Stimulated activated CD4-positive, alpha-beta T cell treated with anti-CD3 and anti-CD28 coated beads, Interleukin-4, amount 100 ng/mL, for 1 hour (primary cell): Measurements from ENCODE around the gene PMPCA.
"Not testable (repeated sequence)": the region's sequence is repeated elsewhere in the genome, so short reads cannot be mapped to it uniquely, and the experiment has no call there.

ENCODE experiments used
- DNase-seq: peaks from one replicate; pipeline ENCODE4 v3.0.0-alpha.2; 2020

The PMPCA gene

DNA sequence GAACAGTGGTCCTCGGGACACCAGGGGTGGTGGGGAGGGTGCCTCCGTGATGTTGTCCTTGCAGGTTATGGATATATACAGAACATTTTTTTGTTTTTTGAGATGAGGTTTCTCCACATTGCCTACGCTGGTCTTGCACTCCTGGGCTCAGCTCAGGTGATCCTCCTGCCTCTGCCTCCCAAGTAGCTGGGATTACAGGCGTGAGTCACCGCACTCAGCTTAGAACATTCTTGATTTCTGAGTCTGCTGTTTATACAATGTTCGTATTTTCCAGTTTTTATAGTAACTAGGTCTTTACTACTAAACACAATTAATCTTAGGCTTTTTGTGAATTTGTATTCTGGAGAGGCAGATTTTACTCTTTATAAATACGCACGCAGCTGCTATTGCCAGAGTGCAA, 6.0 kb downstream of the PMPCA start:
- DNase-seq = no peak

DNA sequence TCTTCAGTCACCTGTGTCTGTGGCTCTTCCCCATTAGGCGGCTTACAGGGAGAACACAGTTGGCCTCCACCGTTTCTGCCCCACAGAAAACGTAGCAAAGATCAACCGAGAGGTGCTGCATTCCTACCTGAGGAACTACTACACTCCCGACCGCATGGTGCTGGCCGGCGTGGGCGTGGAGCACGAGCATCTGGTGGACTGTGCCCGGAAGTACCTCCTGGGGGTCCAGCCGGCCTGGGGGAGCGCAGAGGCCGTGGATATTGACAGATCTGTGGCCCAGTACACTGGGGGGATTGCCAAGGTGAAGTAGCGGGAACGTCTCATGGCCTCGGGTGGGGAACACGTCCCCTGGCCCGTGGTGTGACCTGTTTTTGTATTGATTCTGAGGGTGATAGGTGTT, 6.5 kb downstream of the PMPCA start:
- DNase-seq = no peak

DNA sequence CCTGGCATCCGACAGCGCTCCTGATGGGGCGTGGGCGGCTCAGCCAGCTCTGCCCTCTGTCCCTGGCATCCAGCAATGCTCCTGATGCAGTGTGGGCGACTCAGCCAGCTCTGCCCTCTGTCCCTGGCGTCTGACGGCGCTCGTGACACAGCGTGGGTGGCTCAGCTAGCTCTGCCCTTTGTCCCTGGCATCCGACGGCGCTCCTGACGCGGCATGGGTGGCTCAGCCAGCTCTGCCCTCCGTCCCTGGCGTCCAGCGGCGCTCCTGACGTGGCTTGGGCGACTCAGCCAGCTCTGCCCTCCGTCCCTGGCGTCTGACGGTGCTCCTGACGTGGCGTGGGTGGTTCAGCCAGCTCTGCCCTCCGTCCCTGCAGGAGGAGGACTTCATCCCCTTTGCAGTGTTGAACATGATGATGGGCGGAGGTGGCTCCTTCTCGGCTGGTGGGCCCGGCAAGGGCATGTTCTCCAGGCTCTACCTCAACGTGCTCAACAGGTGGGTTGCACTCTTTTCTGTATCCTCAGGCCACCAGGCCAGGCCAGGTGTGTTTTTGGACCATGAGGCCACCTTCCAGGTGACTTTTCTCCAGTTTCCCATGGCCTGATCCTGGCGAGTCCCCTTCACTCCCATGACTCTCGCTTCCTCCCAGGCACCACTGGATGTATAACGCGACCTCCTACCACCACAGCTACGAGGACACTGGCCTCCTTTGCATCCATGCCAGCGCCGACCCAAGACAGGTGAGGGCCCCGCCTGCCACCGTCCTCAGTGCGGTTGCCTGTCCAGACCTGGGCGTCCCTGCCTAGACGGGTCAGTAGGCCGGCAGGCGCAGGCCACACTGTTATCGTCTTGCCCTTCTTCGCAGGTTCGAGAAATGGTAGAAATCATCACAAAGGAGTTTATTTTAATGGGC, 8.0 kb downstream of the PMPCA start:
- DNase-seq = no peak

DNA sequence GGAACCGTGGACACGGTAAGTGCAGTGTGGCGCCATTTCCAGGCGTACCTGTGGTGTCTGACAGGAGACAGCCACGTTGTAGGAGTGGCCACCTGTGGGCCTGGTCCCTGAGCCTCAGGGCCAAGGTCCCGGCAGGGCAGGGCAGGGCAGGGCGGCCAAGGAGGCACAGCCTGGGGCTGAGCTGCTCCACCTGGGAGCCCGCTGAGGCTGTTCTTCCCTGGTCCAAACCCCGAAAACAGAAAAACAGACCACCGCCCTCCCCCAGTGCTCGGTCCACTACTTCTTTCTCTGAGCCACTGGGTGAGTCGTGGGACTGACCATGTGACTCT, 8.6 kb downstream of the PMPCA start:
- no peak for DNase-seq

DNA sequence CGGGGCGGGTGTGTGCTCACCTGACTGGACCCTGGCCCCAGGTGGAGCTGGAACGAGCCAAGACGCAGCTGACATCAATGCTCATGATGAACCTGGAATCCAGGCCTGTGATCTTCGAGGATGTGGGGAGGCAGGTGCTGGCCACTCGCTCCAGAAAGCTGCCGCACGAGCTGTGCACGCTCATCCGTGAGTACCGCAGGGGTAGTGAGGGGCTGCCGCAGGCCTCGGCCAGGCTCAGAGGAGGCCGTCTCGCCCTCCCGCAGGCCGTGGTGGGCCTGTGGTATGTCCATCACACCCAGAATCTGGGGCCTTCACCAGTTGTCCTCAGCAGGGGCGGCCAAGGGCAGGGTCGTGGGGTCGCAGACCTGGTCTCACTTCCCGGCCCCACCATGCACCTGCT, 11.3 kb downstream of the PMPCA start:
- DNase-seq = no peak

DNA sequence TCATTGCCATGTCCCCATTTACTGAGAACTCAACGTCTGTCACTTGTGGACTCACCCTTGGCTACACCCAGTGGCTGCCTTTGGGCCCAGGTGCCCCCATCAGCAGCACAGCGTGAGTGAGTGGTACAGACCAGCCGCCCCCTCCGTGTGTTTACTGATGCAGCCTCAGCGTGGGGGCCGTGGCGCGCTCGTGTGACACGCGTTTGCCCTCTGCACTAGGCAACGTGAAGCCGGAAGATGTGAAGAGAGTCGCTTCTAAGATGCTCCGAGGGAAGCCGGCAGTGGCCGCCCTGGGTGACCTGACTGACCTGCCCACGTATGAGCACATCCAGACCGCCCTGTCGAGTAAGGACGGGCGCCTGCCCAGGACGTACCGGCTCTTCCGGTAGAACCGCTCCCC, 12.4 kb downstream of the PMPCA start:
- DNase-seq = no peak

DNA sequence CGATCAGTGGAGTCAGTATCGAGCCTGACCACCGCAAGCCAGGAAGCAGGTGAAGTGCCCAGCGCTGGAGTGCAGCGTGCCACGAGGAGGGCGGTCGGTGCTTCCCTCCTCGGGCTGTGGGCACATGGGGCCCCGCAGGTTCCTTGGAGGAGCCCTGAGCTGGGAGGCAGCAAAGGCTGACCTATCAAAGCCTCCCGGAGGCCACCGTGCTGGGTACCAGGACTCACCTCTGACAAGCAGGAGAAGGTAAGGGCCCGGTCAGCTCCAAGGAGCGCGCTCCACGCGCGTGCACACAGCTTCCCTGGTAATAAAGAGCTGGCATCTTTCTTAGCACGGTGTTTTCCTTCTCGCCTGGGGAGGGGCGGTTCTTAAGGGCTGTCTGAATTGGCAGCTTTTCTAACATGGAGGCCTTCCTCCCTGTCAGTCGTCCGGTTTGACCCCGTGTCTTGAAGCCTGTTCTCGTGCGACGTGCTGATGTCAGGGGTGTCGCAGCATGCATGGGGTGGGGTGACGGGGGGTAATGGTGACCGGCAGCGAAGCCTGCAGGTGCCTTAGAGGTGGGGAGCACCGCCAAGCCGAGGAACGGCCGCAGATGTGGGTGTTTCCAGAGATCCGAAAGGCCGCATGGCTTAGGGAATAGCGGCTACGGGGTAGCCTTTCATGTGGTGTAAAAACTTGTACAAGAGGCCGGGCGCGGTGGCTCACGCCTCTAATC, 13.1 kb downstream of the PMPCA start:
- no peak for DNase-seq

DNA sequence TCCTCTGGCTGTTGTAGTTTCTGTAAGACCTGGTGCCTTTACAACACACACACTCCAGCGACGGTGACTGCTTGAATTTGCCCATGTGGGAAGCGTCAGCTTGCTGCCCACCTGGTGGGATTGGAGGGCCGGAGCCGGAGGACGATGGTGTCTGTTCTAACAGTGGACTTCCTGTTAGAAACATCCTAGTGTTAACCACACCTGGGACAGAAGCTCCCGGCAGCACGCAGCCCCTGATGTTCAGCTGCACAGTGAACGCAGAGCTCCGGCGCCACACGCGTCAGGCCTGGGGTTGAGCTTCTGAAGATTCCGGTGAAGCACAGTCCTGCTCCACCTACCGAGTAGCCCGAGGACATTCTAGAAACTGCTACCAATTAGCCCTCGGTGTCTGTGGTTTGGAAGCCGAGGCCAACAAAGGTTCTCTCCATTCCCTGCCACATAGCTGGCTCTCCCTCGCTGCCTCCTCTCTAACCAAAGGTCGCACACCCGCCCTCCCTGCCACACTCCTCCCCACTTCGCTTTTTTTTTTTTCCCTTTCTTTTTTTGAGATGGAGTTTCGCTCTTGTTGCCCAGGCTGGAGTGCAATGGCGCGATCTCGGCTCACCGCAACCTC, 14.4 kb downstream of the PMPCA start:
- no peak for DNase-seq

DNA sequence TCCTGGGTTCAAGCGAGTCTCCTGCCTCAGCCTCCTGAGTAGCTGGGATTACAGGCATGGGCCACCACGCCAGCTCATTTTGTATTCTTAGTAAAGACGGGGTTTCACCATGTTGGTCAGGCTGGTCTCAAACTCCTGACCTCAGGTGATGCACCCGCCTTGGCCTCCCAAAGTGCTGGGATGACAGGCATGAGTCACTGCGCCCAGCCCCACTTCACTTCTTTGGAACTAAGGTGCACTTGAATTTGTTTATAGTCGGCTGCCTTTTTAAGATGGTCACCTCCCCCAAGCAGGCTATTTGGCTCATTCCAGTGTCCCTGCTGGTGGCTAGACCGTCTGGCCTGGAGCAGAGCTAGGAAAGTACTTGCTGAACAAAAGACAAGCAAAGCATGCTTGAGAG, 14.9 kb downstream of the PMPCA start:
- DNase-seq = not testable (repeated sequence)

DNA sequence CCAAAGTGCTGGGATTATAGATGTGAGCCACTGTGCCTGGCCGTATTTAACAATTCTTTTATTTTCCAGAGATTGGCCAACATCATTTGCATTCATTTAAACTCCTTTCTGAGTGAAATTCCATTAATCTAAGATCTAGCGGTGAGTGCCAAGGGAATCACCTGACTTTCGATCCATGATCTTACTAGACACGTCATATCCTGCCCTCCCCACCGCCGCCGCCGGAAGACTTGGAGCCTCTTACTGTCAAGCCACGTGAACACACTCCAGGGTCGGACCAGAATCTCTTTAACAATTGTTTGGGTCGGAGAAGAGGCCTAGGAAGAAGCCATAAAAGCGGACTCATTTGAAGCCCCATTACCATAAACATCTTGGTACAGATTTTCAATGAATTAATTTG, 16.3 kb downstream of the PMPCA start:
- DNase-seq = no peak

DNA sequence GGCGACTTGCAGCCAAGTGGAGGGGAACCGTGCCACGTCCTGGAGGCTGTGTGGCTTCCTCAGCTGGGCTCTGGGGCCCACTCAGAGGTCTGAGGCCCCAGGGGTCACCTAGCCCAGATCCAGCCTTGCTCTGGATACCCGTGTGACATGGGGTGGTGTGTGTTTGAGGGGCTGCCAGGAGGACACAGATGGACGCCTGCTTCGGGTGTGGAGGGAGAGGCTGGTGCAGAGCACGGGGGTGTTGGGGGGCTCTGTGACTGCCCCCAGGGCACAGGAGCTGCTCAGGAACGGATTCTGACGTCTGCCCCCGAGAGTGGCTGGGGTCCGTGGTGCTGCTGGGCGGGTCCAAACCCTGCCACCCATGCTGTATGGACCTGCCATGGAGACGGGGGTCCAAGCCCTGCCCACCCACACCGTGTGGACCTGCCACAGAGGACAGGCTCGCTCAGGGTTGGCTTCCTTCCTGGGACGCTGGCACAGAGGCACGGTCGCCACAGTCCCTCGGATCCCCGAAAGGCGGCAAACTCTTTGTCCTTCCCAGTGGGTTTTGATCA, 18.7 kb downstream of the PMPCA start:
- DNase-seq = no peak

DNA sequence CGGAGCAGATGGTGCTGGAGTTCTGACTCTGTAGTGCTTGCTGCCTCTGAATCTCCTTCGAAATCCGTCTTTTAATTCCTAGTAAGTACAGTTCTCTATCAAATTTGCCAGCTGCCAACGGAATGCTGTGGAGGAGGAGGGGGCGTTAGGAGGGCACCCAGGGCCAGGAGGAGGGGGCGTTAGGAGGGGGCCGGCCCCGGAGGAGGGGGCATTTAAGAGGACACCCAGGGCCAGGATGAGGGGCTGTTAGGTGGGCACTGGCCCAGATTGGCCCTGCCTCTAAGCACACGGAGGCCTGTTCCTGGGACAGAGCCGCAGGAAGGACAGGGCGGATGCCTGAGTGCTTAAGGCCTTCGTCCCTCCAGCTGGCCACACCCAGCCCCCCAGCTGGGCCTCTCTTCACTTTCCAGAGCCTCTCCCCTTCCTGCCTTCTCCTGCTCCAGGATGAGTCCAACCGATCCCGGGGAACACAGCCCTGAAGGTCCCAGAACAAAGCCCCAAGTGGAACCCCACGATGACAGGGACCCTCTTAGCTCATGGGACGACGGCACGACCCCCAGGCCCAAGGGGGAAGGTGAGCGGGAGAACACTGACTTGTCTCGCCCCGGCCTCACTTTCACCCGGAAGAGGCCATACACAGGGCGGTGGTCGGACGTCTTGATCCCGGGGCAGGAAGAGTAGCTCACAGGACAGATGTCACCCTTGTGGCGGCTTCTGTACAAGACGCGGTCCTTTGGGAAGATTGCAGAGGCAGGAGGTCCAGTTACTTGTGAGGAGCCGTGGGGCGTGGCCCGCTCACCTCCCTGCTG, 19.4 kb downstream of the PMPCA start:
- DNase-seq = no peak

DNA sequence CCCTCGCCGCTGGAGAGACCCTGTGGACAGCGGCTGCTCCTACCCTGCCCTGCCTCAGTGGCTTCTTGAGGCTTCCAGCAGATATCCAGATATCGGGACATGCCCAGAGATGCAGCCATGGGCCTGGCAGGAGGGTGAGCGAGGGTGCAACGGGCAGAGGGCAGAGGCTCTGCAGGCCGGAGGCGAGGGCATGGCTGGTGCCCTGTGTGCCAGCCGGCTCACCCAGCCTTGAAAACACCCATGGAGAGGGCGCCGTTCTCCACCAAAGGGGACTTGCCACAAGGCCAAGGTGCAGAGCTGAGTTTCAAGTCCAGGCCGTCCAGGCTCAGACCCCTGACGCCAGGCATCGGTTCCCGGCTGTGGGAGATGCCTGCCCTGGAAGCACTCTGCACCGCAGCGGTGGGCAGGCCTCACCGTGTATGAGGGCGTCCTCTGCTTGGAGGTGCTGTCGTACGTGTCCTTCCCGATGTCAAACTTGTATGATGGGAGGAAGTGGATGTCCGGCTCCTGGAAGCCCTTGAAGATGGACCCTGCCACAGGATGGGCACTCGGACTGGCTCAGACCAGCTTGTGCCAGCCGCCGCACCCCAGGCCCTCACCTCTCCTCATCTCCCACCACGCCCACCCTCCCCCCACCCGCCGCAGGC, 20.3 kb downstream of the PMPCA start:
- no peak for DNase-seq

DNA sequence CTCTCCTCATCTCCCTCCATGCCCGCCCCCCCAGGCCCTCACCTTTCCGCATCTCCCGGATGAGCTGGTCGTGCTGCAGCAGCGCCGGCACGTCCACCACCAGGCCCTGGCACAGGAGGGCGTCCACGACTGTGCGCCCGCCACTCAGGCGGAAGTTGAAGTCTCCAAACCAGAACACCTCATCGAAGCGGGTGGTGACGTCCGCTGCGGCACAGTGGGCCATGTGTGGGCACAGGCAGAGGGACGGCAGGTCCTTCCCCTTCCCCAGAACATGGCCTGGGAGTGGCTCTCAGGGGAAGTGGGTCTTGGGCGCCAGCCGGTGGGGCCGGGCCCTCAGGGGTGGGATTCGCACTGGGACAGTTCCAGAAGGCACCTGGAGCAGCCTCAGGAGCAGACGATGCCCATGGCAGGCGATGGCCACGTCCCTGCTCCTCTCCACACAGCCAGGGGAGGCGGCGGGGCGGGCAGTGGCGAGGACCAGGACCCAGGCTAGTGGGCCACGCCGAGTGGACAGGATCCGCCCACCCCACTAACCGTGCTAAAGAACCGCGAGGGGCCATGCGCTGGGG, 21.4 kb downstream of the PMPCA start:
- DNase-seq = no peak

DNA sequence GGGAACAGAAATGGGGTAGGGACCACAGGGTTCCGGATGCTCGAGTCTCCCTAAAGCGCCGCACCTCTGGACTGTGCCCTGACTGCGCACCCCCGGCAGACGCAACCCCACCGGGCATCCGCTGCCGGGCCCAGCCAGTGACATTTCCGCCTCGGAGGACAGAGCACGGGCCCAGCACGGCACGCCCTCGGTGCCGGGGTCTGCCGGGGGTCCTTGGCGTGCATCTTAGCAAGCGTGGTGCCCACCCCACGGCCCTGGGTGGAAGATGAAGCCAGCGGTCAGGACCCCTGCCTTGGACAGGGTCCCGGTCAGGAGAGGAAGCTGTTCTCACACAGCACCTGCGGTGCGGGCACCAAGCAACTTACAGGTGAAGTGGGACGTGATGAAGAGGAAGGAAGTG, 22.1 kb downstream of the PMPCA start:
- DNase-seq = no peak

DNA sequence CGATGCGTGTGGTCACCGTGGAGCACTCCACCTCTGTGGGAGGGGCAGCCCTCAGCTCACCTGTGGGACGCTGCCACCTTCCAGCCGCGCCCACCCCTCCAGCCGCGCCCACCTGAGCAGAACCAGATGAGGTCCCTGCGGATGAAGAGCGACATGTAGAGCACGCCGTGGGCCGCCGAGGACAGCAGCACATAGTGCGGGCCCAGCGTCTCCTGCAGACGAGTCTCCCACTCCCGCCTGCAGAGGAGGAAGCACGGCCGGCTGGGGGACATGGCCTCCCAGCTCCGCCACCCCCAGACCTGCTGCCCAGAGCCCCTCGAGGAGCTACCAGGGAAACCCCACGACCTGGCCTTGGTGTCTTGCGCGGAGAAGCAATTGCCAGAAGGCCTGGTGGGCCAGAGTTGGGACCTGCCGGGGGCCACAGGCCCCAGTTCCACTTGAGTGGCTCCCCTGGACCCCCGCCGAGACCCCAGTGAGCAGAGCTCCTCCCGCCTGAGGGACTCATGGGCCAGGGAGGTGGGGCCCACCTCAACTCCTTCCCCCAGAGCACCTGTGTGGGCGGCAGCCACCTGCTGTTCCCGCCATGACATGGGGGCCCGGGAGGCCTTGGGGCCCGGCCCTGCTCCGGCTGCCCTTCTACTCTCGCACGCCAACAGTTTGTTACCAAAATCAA, 22.7 kb downstream of the PMPCA start:
- no peak for DNase-seq

DNA sequence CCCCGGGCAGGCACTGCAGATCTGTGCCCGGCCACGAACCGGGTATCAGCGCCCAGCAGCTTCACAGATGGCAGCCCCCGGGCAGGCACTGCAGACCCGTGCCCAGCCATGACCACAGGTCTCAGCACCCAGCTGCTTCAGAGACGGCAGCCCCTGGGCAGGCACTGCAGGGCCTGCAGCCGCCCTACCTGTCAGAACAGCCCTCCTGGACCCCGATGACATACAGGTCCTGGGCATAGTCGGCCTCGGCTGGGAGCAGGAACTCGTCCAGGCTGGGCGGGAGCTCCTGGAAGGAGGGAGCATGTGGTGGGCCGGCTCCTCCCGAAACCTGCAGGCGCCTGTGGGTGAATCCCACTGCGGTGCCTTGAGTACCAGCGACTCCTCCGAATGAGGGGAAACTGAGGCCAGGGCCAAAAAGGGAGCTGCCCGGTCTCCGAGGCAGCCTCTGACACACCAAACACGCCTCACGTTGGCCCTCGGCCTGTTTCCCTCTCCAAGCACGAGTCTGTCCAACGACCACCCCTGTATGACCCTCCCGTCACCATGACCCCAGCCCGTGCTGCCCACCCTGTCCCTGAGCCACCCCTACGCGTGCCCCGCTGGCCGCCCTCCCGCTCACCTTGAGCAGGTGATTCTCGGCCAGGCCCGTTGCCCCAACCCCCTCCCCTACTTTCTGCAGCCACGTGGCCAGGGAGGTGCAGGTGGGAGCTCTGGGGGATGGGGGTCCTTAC, 23.6 kb downstream of the PMPCA start:
- DNase-seq = no peak

DNA sequence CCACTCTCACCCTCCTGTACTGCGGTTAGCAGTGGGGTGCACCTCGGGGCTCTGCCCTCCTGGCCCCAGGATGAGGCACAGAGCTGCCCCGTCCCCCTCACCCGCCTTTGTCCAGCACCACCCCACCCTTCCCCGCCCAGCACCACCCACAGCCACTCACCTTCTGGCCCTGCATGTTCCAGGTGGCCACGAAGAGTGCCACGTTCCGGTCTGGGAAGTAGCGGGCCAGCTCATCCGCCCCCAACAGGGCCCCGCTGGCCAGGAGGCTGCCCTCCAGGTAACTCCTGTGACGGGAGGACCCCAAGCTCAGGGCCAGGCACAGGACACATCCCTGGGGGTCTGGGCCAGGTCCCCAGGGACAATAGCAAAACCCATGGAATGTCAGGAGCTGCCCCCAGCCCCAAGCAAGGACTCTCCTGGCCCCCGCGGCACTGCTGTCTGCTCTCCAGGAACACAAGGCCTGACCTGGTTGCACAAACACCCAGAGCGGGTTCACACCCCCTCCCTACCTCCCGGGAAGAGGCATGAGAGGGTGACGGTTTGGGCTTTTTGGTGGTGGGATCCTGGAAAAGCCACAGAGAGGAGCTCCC, 24.2 kb downstream of the PMPCA start:
- no peak for DNase-seq

DNA sequence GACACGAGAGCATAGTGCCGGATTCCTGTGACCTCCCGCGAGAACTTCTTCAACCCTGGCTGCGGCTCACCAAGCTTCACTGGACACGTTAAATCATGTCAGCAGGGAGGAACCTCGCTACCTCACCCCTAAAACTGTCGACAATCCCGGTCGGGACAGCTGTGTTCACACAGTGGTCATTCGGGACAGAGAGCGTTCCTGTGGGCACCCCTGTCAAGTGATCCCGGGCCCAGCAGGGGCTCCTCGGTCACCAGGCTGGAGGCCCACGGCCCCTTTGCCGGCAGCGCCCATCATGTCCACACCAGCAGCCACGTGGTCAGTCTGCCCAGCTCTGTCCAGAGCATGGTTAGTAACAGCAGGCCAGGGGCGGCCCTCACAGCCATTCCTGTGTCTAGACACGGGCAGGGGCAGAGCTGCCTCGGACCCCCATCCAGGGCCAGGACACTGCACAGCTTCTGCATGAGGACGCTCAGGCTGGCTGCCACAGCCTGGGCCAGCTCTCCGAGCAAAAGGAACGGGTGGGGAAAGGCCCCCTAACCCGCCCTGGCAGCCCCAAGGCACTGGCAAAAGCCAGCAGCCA, 25.7 kb downstream of the PMPCA start:
- no peak for DNase-seq

DNA sequence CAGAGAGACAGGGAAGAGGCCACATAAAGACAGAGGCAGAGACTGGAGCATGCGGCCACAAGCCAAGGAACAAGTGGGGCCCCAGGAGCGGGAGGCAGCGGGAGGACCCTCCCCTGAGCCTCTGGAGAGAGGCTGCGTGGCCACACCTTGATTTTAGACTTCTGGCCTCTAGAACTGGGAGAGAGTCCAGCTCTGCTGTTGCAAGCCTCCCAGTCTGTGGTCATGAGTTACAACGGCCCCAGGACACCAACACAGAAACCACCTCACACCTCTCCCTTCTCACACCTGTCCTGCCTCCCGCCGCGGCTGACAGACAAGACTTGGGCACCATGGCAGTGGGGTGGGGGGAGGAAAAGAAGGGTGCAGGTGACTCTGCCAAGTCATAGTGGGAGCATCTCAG, 27.0 kb downstream of the PMPCA start:
- no peak for DNase-seq
